Mucosa of rectum (tissue), 2 donors: ENCODE data around the gene UCK1.
"Not testable (repeated sequence)": the region's sequence is repeated elsewhere in the genome, so short reads cannot be mapped to it uniquely, and the experiment has no call there.

Experiments
- H3K27ac ChIP-seq, 2 donors: one replicate each; pipeline ENCODE4 v1.7.0; 2013; ENCODE audit warnings: inconsistent platforms in 2 of 2, low read depth in 2 of 2, low read length in 2 of 2
- H3K27me3 ChIP-seq, 2 donors: one replicate each; pipeline ENCODE4 v1.7.0; 2013; ENCODE audit warnings: low read length in 2 of 2; ENCODE audit not compliant: control insufficient read depth in 2 of 2, insufficient read depth in 2 of 2
- H3K36me3 ChIP-seq, 2 donors: one replicate each; pipeline ENCODE4 v1.7.0; 2013; ENCODE audit warnings: low read length in 2 of 2; ENCODE audit not compliant: control insufficient read depth in 2 of 2, insufficient read depth in 2 of 2
- H3K4me1 ChIP-seq, 2 donors: one replicate each; pipeline ENCODE4 v1.7.0; 2013; ENCODE audit warnings: low read length in 2 of 2, mild to moderate bottlenecking in 1 of 2; ENCODE audit not compliant: control insufficient read depth in 2 of 2, insufficient read depth in 2 of 2
- H3K4me3 ChIP-seq, 2 donors: one replicate each; pipeline ENCODE4 v1.7.0; 2013; ENCODE audit warnings: low read length in 2 of 2
- H3K9ac ChIP-seq, 2 donors: one replicate each; pipeline ENCODE4 v1.7.0; 2013; ENCODE audit warnings: low read length in 2 of 2, low read depth in 1 of 2, mild to moderate bottlenecking in 1 of 2
- H3K9me3 ChIP-seq, 2 donors: one replicate each; pipeline ENCODE4 v1.7.0; 2013; ENCODE audit warnings: low read length in 2 of 2; ENCODE audit not compliant: control insufficient read depth in 2 of 2
- donor health status: healthy.
- donor health status: Normal muscosa, but diverticular disease.

UCK1 gene

DNA sequence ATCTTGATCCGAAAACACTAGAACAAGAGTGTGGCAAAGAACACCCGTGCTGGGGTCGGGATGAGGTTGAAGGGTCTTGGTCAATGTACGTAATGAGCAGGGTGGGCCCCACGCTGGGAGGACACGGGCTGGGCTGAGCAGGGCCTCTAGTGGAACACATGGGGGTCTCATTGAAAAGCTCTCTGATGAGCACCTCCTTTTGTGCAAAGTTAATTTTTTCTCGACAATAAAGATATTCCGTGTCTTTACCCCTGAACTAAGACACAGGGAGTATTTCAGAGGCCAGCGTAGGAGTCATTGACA is 8.0 kb downstream of the UCK1 start:
- Histone ChIP-seq H3K9me3 (no peaks in the 10 kb centered on the region), H3K36me3 (peaks cover 71 to 77% of the 10 kb centered on the region in 2 donors), H3K27me3 (no peaks in the 10 kb centered on the region), H3K27ac (no peak overlapping the region), H3K9ac (no peak overlapping the region), H3K4me1 (no peaks in the 10 kb centered on the region), H3K4me3 (no peak overlapping the region)

DNA sequence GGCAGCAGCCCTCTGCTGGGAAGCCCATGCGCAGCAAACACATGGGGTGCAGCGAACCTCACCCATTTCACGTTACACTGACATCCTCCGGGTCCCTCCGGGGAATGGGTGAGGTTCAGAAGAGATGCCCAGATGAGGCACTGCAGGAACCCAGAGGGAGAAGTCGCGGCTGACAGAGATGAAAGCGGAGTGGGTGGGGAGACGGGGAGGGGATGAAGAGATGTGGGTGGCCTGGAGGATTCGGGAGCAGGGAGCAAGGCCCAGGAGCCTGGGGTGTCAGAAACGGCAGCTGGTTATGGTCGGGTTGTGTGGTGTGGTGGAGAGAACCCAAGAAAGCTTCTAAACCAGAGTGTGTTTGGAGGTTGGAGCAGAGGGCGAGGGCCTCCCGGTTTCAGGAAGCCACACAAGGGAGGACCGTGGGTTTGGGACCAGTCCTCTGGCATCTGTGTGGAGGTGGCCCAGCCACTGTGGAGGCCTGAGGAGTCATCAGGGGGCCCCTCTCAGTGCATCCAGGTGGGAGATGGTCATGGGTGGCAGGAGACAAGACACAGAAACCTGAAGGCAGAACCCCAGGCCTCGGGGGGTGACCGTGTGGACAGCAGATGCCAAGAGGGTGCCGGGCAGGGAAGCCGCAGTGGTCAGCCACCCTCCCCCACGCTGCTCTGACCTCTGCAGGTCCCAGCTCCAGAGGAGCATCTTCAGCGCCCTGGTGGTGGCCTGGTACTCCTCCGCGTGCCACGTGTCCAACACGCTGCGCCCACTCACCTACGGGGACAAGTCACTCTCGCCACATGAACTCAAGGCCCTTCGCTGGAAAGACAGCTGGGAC is 8.6 kb downstream of the UCK1 start:
- Histone ChIP-seq H3K27me3 (no peaks in the 10 kb centered on the region), H3K4me3 (no peak overlapping the region), H3K36me3 (peaks cover 71 to 75% of the 10 kb centered on the region in 2 donors), H3K27ac (no peak overlapping the region), H3K4me1 (no peaks in the 10 kb centered on the region), H3K9me3 (no peaks in the 10 kb centered on the region), H3K9ac (no peak overlapping the region)

DNA sequence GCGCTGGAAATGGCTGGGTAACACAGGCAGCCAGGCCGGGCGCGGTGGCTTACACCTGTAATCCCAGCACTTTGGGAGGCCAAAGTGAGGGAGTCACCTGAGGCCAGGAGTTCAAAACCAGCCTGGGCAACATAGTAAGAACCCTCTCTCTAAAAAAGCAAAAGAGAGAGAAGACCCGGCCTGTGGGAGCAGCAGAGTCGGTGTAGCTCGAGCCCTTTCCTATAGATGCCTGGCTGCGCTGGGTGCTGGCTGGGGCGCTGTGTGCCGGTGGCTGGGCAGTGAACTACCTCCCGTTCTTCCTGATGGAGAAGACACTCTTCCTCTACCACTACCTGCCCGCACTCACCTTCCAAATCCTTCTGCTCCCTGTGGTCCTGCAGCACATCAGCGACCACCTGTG is 9.2 kb downstream of the UCK1 start:
- Histone ChIP-seq H3K9ac (no peak overlapping the region), H3K9me3 (no peaks in the 10 kb centered on the region), H3K27ac (no peak overlapping the region), H3K36me3 (peaks cover 74 to 77% of the 10 kb centered on the region in 2 donors), H3K4me1 (no peaks in the 10 kb centered on the region), H3K4me3 (no peak overlapping the region), H3K27me3 (no peaks in the 10 kb centered on the region)

DNA sequence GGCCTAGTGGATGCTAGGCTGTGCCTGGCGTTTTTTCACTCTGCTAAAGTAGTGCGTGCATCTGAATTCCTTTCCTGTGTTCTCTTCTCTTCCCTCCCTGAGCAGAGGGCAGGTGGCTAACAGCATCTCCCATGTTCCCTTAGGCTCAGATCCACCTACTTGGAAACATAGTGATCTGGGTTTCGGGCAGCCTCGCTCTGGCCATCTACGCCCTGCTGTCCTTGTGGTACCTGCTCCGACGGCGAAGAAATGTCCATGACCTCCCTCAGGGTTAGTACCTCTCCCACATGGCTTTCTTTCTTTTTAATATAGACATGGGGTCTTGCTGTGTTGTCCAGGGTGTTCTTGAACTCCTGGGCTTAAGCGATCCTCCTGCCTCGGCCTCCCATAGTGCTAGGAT is 9.9 kb downstream of the UCK1 start:
- Histone ChIP-seq H3K27ac (no peak overlapping the region), H3K27me3 (no peaks in the 10 kb centered on the region), H3K9me3 (no peaks in the 10 kb centered on the region), H3K4me1 (no peaks in the 10 kb centered on the region), H3K36me3 (peaks cover 72 to 76% of the 10 kb centered on the region in 2 donors), H3K9ac (no peak overlapping the region), H3K4me3 (no peak overlapping the region)

DNA sequence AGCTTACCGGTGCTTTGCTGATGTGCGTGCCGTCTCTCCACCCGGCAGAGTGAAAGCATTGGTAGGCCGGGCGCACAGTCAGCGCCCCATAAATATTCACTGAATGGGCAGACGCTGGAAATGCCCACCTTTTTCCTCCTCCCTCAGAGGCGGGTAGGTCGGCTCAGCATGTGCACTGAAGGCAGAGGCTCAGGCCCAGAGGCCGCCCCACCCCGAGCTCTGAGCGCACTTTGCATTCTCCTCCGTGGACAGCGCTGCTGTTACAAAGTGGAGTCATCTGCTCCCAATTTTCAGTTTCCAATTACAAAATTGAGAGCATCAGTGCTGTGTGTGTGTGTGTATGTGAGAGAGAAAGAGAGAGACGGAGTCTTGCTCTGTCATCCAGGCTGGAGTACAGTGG is 10.6 kb downstream of the UCK1 start:
- no peak overlapping the region for H3K4me3 ChIP-seq
- no peak overlapping the region for H3K27ac ChIP-seq
- H3K36me3 ChIP-seq: peaks cover 73 to 76% of the 10 kb centered on the region in 2 donors
- no peaks in the 10 kb centered on the region for H3K9me3 ChIP-seq
- H3K9ac ChIP-seq: no peak overlapping the region
- no peaks in the 10 kb centered on the region for H3K27me3 ChIP-seq
- H3K4me1 ChIP-seq: no peaks in the 10 kb centered on the region

DNA sequence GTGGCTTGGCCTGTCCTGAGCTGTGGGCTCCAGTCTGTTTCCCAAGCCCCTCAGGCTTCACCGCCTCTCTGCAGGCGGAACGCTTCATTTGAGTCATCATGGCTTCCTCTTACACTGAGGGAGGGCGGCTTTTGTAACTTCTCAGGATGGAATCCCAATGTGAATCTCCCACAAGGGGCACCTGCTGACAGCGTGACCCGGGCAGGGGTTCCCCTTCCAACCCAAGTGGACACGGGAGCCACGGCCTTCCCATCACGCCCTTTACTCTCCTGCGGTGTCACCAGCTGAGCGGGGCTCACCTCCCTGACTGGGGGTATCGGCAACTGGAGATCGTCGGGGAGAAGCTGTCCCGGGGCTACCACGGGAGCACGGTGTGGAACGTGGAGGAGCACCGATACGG is 12.5 kb downstream of the UCK1 start:
- H3K4me1 ChIP-seq: no peaks in the 10 kb centered on the region
- no peak overlapping the region for H3K4me3 ChIP-seq
- H3K27ac ChIP-seq: no peak overlapping the region
- peaks cover 66% of the 10 kb centered on the region in 2 donors for H3K36me3 ChIP-seq
- no peak overlapping the region for H3K9ac ChIP-seq
- H3K9me3 ChIP-seq: no peaks in the 10 kb centered on the region
- H3K27me3 ChIP-seq: no peaks in the 10 kb centered on the region

DNA sequence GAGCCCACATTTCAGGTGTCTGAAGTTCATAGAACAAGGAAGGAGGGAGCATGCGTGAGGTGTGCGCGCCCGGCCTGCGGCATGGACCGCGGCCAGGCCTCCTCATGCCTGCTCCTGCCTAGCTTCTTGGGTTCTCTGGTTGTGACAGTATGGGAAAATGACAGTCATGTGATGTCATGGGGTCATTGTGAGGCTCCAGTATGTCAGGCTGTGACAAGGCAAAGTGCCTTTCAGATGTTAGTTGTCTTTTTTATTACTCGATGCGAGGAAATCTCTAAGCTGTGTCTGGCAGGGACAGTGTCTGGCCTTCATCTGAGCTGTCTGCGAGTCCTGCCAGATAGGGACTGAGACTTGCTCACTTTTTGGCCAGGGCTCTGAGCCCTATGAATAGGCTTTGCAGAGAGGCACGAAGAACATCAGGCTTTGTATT is 13.3 kb downstream of the UCK1 start:
- H3K4me3 ChIP-seq: no peak overlapping the region
- H3K9me3 ChIP-seq: no peaks in the 10 kb centered on the region
- no peaks in the 10 kb centered on the region for H3K4me1 ChIP-seq
- no peaks in the 10 kb centered on the region for H3K27me3 ChIP-seq
- no peak overlapping the region for H3K9ac ChIP-seq
- no peak overlapping the region for H3K27ac ChIP-seq
- peaks cover 63 to 65% of the 10 kb centered on the region in 2 donors for H3K36me3 ChIP-seq

DNA sequence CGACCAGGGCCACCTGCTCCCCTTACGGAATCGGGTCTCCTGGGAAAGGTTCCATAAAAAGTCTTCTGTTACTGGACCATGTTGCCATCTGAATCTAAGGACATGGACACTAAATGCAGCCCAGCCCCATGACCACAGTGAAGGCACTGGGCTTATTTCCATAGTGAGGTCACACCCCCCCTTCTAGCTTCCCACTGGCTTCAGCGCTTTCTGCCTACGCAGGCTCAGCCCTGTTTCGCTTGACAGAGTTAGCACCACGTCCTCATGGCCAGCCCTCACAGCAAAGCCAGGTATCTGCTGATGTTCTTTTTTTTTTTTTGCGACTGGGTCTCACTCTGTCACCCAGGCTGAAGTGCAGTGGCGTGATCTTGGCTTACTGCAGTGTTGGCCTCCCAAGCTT is 14.1 kb downstream of the UCK1 start:
- Histone ChIP-seq H3K9ac (no peak overlapping the region), H3K4me1 (no peaks in the 10 kb centered on the region), H3K4me3 (no peak overlapping the region), H3K27ac (no peak overlapping the region), H3K36me3 (peaks cover 62 to 63% of the 10 kb centered on the region in 2 donors), H3K27me3 (no peaks in the 10 kb centered on the region), H3K9me3 (no peaks in the 10 kb centered on the region)

DNA sequence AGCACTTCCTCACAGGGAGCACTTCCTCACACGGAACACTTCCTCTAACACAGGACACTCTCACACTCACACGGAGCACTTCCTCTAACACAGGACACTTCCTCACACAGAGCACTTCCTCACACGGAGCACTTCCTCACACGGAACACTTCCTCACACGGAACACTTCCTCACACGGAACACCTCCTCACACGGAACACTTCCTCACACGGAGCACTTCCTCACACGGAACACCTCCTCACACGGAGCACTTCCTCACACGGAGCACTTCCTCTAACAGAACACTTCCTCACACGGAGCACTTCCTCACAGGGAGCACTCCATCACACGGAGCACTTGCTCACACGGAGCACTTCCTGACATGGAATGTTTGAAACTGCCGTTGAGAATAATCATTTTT is 15.0 kb downstream of the UCK1 start:
- H3K9me3 ChIP-seq: no peaks in the 10 kb centered on the region
- no peaks in the 10 kb centered on the region for H3K27me3 ChIP-seq
- H3K36me3 ChIP-seq: peaks cover 61 to 62% of the 10 kb centered on the region in 2 donors
- H3K9ac ChIP-seq: no peak overlapping the region
- no peak overlapping the region for H3K27ac ChIP-seq
- no peak overlapping the region for H3K4me3 ChIP-seq
- no peaks in the 10 kb centered on the region for H3K4me1 ChIP-seq

DNA sequence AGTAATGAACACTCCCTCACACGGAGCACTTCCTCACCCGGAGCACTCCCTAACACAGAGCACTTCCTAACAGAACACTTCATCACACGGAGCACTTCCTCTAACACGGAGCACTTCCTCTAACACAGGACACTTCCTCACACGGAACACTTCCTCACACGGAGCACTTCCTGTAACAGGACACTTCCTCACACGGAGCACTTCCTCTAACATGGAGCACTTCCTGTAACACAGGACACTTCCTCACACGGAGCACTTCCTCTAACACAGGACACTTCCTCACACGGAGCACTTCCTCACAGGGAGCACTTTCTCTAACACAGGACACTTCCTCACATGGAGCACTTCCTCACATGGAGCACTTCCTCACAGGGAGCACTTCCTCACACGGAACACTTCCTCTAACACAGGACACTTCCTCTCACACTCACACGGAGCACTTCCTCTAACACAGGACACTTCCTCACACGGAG is 15.5 kb downstream of the UCK1 start:
- not testable (repeated sequence) for H3K9me3 ChIP-seq, H3K27me3 ChIP-seq, H3K4me3 ChIP-seq, H3K27ac ChIP-seq, H3K9ac ChIP-seq, H3K4me1 ChIP-seq
- peaks cover 62 to 64% of the 10 kb centered on the region in 2 donors for H3K36me3 ChIP-seq
